HUES6 (cell line): ENCODE measurements around the gene SCFD2.
"Not testable (repeated sequence)": the region's sequence is repeated elsewhere in the genome, so short reads cannot be mapped to it uniquely, and the experiment has no call there.

ENCODE experiments used
- H3K27ac ChIP-seq: 2 replicates; pipeline ENCODE4 v1.7.0; 2013; ENCODE audit warnings: low read depth, mild to moderate bottlenecking, low read length, inconsistent platforms
- H3K27me3 ChIP-seq: 2 replicates; pipeline ENCODE4 v1.6.1; 2013; ENCODE audit warnings: low read length; ENCODE audit not compliant: control insufficient read depth, insufficient read depth
- H3K36me3 ChIP-seq: 2 replicates; pipeline ENCODE4 v1.6.1; 2013; ENCODE audit warnings: low read length; ENCODE audit not compliant: control insufficient read depth, insufficient read depth
- H3K4me1 ChIP-seq: 2 replicates; pipeline ENCODE4 v1.6.1; 2013; ENCODE audit warnings: low read length; ENCODE audit not compliant: control insufficient read depth, insufficient read depth
- H3K4me3 ChIP-seq: 2 replicates; pipeline ENCODE4 v1.5.1; 2013; ENCODE audit warnings: low read depth, low read length
- H3K9ac ChIP-seq: one replicate; pipeline ENCODE4 v1.6.1; 2013; ENCODE audit warnings: mild to moderate bottlenecking, low read length
- H3K9me3 ChIP-seq: 2 replicates; pipeline ENCODE4 v1.6.1; 2013; ENCODE audit warnings: low read depth, low read length; ENCODE audit not compliant: control insufficient read depth, insufficient read depth

The SCFD2 gene

DNA sequence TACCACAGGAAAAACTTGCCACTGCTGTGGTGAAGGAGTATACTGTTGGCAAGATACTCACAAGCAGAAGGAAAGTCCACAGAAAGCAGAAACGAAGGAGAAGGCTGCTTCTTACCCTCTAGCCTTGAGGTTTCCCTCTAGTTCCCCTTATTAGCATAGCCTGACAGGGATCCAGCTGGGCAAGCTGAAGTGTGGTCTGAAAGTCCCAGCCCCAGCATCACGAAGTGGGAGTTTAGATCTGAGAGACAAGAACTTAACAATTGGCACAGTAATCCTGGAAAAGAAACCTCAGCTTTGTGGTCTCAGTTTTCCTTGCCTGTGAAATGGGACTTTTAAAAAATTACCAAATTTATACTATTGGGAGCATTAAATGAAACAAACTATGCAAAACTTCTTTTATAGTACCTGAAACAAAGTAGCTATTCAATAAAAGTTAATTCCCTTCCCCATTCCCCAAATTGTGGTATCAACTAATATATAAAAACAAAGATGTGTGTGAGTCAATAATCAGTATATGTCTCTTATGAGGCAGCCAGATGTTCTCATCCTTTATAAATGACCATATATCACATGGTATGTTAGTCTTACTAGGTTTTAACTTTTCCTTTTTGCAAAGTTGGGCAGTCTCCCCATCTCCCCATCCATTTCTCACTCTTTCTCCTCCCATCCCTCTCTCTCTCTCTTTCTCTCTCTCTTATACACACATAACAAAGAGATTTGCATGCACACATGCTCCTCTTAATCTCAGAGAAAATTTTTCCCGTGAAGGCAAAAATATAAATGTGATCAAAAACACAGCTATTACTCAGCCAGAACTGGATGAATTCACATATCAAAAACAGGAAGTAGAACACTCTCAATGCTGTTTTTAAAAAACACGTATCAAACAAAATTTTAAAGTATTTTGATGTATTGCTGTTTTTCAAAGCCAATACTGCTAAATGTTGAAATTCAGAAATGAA lies 57.8 kb downstream of the SCFD2 start:
- H3K4me1 ChIP-seq: no peaks in the 10 kb centered on the region
- no peaks in the 10 kb centered on the region for H3K36me3 ChIP-seq
- H3K9ac ChIP-seq: no peak overlapping the region
- H3K9me3 ChIP-seq: no peaks in the 10 kb centered on the region
- no peak overlapping the region for H3K27ac ChIP-seq
- H3K27me3 ChIP-seq: no peaks in the 10 kb centered on the region
- no peak overlapping the region for H3K4me3 ChIP-seq

- Histone ChIP-seq H3K4me1 (no peaks in the 10 kb centered on the region), H3K9ac (no peak overlapping the region), H3K4me3 (no peak overlapping the region), H3K9me3 (no peaks in the 10 kb centered on the region), H3K27ac (no peak overlapping the region), H3K27me3 (no peaks in the 10 kb centered on the region), H3K36me3 (no peaks in the 10 kb centered on the region)
These were observed 58.7 kb downstream of the SCFD2 start for GRCh38 chr4:53307210-53307609.

DNA sequence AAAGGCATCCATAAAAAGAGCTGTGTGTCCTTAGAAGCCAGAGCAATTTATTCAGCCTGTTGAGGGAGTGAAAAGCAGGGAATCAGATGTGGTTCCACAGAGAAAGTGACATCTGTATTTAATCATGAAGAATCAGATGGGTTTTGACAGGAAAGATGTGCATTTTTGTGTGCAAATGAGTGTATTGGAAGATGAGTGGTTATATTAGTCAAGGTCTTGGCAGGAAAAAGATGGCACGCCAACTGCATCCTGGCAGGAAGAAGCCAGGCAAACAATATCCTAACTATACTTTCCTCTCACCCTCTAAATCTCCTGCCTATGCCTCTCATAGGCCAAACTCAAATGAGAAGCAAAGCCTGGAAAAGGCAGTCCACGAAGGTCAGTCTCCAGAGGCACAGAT lies 59.1 kb downstream of the SCFD2 start:
- Histone ChIP-seq H3K9ac (no peak overlapping the region), H3K4me3 (no peak overlapping the region), H3K9me3 (no peaks in the 10 kb centered on the region), H3K27me3 (no peaks in the 10 kb centered on the region), H3K36me3 (no peaks in the 10 kb centered on the region), H3K4me1 (no peaks in the 10 kb centered on the region), H3K27ac (no peak overlapping the region)

DNA sequence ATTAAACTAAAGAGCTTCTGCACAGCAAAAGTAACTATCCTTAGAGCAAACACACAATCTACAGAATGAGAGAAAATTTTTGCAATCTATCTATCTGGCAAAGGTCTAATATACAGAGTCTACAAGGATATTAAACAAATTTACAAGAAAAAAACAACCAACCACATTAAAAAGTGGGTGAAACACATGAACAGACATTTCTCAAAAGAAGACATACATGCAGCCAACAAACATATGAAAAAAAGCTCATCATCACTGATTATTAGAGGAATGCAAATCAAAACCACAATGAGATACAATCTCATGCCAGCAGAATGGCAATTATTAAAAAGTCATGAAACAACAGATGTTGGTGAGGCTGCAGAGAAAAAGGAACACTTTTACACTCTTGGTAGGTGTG lies 73.7 kb downstream of the SCFD2 start:
- not testable (repeated sequence) for H3K4me1 ChIP-seq, H3K27ac ChIP-seq, H3K9me3 ChIP-seq, H3K4me3 ChIP-seq, H3K27me3 ChIP-seq, H3K9ac ChIP-seq, H3K36me3 ChIP-seq

DNA sequence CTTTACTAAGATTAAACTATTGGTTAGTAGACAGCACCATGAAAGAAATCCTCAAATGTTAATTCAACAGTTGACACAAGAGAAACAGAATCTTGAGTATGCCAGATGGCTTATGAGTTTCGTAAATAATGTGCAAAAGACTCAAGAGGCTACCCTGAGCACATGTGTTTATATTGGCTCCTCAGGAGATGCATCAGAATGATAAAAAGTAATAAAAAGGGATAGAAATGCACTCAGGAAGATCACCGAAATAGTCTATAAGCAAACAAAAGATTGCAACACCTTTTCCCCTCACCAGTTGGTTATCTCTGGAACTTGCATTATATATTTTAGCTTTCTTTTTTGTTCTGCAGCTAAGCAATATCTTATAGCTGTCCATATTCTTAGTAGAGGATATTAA lies 84.4 kb downstream of the SCFD2 start:
- Histone ChIP-seq H3K27ac (no peak overlapping the region), H3K9ac (no peak overlapping the region), H3K36me3 (no peaks in the 10 kb centered on the region), H3K4me3 (no peak overlapping the region), H3K9me3 (no peaks in the 10 kb centered on the region), H3K4me1 (no peaks in the 10 kb centered on the region), H3K27me3 (no peaks in the 10 kb centered on the region)

DNA sequence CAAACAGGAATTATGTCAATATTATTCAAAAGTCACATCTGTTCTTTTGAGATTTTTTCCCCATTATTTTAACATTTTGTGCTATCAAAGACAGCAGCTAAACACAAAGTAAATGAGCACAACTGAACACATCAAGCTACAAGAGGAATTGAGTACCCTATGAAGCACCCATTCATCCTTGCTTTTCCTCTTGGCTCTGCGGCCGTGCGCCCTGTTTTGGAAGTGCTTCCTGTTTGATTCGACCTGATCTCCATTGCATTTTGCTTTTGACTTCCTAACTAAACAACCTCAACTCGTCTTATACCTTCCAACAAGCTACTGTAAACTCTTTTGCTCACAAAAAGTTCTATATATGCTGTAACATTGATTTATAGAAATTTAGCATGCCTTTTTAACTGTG lies 85.0 kb downstream of the SCFD2 start:
- Histone ChIP-seq H3K9ac (no peak overlapping the region), H3K27me3 (no peaks in the 10 kb centered on the region), H3K27ac (no peak overlapping the region), H3K4me1 (no peaks in the 10 kb centered on the region), H3K4me3 (no peak overlapping the region), H3K36me3 (no peaks in the 10 kb centered on the region), H3K9me3 (no peaks in the 10 kb centered on the region)

- H3K36me3 ChIP-seq: no peaks in the 10 kb centered on the region
- H3K27me3 ChIP-seq: no peaks in the 10 kb centered on the region
- no peaks in the 10 kb centered on the region for H3K4me1 ChIP-seq
- H3K9me3 ChIP-seq: no peaks in the 10 kb centered on the region
- no peak overlapping the region for H3K27ac ChIP-seq
- H3K4me3 ChIP-seq: no peak overlapping the region
- no peak overlapping the region for H3K9ac ChIP-seq
These were observed 91.1 kb downstream of the SCFD2 start for GRCh38 chr4:53274609-53275268.

DNA sequence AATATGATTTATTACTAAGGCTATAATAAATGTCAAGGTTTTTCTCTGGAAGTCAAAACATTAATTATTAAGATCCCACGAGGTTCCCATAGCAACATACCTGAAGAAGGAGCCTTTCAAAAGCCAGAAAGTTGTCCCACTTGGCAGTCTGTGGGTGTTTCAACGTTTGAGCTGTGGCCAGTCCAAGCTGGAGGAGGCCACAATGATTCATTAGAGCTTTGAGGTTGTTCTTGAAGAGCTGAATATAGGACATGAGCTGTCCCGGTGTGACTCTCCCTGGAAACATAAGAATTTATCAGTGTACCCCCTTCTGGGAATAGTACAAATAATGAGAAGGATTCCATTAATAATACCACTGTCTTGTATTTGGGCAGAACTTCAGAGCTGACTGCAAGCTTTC lies 92.1 kb downstream of the SCFD2 start:
- no peak overlapping the region for H3K9ac ChIP-seq
- no peak overlapping the region for H3K27ac ChIP-seq
- H3K36me3 ChIP-seq: no peaks in the 10 kb centered on the region
- H3K4me3 ChIP-seq: no peak overlapping the region
- H3K27me3 ChIP-seq: no peaks in the 10 kb centered on the region
- H3K9me3 ChIP-seq: no peaks in the 10 kb centered on the region
- H3K4me1 ChIP-seq: no peaks in the 10 kb centered on the region

- H3K36me3 ChIP-seq: no peaks in the 10 kb centered on the region
- H3K27ac ChIP-seq: no peak overlapping the region
- H3K9ac ChIP-seq: no peak overlapping the region
- no peaks in the 10 kb centered on the region for H3K27me3 ChIP-seq
- H3K9me3 ChIP-seq: 0 out of 2 replicates have a peak, but pooled peaks cover 6% of the 10 kb centered on the region
- H3K4me1 ChIP-seq: no peaks in the 10 kb centered on the region
- no peak overlapping the region for H3K4me3 ChIP-seq
These were observed 98.8 kb downstream of the SCFD2 start for GRCh38 chr4:53267026-53267425.

- peaks cover 11% of the 10 kb centered on the region for H3K9me3 ChIP-seq
- not testable (repeated sequence) for H3K4me3 ChIP-seq, H3K9ac ChIP-seq, H3K4me1 ChIP-seq, H3K27ac ChIP-seq, H3K27me3 ChIP-seq, H3K36me3 ChIP-seq
These were observed 109.9 kb downstream of the SCFD2 start for GRCh38 chr4:53255986-53256385.

DNA sequence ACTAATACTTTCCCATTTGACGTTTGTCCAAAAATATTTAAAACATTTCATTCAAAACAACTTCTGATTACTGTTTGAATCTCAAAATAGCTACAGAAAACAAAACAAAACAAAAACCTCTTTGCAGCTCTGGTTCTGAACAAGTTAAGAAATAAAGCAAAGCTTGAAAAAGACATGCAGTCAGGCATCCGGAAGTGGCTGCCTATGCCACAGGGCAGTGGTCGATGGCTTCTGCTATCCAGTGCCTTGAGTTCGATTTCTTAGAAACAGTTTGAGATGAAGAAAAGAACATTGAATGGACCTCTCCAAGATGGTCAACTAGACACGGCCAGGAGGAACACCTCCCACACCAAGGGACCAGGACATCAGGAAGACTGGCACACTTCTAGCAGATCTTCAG lies 125.3 kb downstream of the SCFD2 start:
- Histone ChIP-seq H3K27me3 (no peaks in the 10 kb centered on the region), H3K27ac (no peak overlapping the region), H3K9ac (no peak overlapping the region), H3K4me1 (no peaks in the 10 kb centered on the region), H3K9me3 (peaks cover 19% of the 10 kb centered on the region), H3K36me3 (no peaks in the 10 kb centered on the region), H3K4me3 (no peak overlapping the region)
